ENCODE measurements around the gene KRT20. TPM values are rescaled to one million over a fixed set of nuclear protein-coding genes. Genes with fewer than 3 reads are reported as not detected.

Gene KRT20
- total and polyA plus RNA-seq, 4 donors = not detected

- Histone ChIP-seq H3K9me3 (ENCODE audit: control insufficient read depth in 4 of 4, low read length in 3 of 4) (no peaks in the 10 kb centered on the region), H3K27ac (ENCODE audit: low read depth in 1 of 2, low read length in 2 of 2) (no peak overlapping the region), H3K36me3 (ENCODE audit: control insufficient read depth in 4 of 4, insufficient read depth in 3 of 4, low read depth in 1 of 4, low read length in 3 of 4) (no peaks in the 10 kb centered on the region), H3K4me3 (ENCODE audit: low read depth in 1 of 3, low read length in 3 of 3) (no peak overlapping the region), H3K4me1 (ENCODE audit: control insufficient read depth in 4 of 4, insufficient read depth in 4 of 4, low read length in 3 of 4) (no peaks in the 10 kb centered on the region), H3K27me3 (ENCODE audit: control insufficient read depth in 4 of 4, insufficient read depth in 4 of 4, low read length in 3 of 4) (peaks cover 0 to 6% (median 1%) of the 10 kb centered on the region in 4 donors), H3K9ac (ENCODE audit: low read depth in 1 of 2, low read length in 2 of 2) (no peak overlapping the region)
- DNase-seq (ENCODE audit: low spot score) = no peak
- WGBS = 86% methylated on average over 14 of the region's 14 CpGs
- no peak for TF ChIP-seq FOXA1 (IDR thresholded peaks at IDR 0.05)
- TF ChIP-seq, protein P1, sequence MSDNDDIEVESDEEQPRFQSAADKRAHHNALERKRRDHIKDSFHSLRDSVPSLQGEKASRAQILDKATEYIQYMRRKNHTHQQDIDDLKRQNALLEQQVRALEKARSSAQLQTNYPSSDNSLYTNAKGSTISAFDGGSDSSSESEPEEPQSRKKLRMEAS (IDR thresholded peaks at IDR 0.05) = no peak
- no peak for TF ChIP-seq HNF4A (conservative IDR thresholded peaks at IDR 0.05)
- TF ChIP-seq NR2F2 (IDR thresholded peaks at IDR 0.05) = no peak
- TF ChIP-seq RAD21 (IDR thresholded peaks at IDR 0.05) = no peak
- no peak for TF ChIP-seq EGR1 (IDR thresholded peaks at IDR 0.05; ENCODE audit: low read depth in 2 of 2)
- TF ChIP-seq JUND (IDR thresholded peaks at IDR 0.05) = no peak
- TF ChIP-seq, protein P2, sequence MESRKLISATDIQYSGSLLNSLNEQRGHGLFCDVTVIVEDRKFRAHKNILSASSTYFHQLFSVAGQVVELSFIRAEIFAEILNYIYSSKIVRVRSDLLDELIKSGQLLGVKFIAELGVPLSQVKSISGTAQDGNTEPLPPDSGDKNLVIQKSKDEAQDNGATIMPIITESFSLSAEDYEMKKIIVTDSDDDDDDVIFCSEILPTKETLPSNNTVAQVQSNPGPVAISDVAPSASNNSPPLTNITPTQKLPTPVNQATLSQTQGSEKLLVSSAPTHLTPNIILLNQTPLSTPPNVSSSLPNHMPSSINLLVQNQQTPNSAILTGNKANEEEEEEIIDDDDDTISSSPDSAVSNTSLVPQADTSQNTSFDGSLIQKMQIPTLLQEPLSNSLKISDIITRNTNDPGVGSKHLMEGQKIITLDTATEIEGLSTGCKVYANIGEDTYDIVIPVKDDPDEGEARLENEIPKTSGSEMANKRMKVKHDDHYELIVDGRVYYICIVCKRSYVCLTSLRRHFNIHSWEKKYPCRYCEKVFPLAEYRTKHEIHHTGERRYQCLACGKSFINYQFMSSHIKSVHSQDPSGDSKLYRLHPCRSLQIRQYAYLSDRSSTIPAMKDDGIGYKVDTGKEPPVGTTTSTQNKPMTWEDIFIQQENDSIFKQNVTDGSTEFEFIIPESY (IDR thresholded peaks at IDR 0.05) = no peak
- TF ChIP-seq SP1 (IDR thresholded peaks at IDR 0.05) = no peak
- TF ChIP-seq YY1 (IDR thresholded peaks at IDR 0.05) = no peak
- no peak for TF ChIP-seq CTCF (IDR thresholded peaks at IDR 0.05; ENCODE audit: low read depth, low read length, missing input control)
- TF ChIP-seq HNF4G (IDR thresholded peaks at IDR 0.05) = no peak
- TF ChIP-seq FOXA2 (IDR thresholded peaks at IDR 0.05) = no peak
- no peak for TF ChIP-seq GABPA (IDR thresholded peaks at IDR 0.05 in 1 of 2, conservative IDR thresholded peaks at IDR 0.05 in 1 of 2)
- TF ChIP-seq, protein P3, sequence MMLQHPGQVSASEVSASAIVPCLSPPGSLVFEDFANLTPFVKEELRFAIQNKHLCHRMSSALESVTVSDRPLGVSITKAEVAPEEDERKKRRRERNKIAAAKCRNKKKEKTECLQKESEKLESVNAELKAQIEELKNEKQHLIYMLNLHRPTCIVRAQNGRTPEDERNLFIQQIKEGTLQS (IDR thresholded peaks at IDR 0.05) = no peak
- TF ChIP-seq, protein P4, sequence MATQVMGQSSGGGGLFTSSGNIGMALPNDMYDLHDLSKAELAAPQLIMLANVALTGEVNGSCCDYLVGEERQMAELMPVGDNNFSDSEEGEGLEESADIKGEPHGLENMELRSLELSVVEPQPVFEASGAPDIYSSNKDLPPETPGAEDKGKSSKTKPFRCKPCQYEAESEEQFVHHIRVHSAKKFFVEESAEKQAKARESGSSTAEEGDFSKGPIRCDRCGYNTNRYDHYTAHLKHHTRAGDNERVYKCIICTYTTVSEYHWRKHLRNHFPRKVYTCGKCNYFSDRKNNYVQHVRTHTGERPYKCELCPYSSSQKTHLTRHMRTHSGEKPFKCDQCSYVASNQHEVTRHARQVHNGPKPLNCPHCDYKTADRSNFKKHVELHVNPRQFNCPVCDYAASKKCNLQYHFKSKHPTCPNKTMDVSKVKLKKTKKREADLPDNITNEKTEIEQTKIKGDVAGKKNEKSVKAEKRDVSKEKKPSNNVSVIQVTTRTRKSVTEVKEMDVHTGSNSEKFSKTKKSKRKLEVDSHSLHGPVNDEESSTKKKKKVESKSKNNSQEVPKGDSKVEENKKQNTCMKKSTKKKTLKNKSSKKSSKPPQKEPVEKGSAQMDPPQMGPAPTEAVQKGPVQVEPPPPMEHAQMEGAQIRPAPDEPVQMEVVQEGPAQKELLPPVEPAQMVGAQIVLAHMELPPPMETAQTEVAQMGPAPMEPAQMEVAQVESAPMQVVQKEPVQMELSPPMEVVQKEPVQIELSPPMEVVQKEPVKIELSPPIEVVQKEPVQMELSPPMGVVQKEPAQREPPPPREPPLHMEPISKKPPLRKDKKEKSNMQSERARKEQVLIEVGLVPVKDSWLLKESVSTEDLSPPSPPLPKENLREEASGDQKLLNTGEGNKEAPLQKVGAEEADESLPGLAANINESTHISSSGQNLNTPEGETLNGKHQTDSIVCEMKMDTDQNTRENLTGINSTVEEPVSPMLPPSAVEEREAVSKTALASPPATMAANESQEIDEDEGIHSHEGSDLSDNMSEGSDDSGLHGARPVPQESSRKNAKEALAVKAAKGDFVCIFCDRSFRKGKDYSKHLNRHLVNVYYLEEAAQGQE (IDR thresholded peaks at IDR 0.05) = no peak
- no peak for TF ChIP-seq RXRA (IDR thresholded peaks at IDR 0.05)
Observed at GRCh38 chr17:40864661-40865390, 20.2 kb downstream of the KRT20 start.
